Myocyte (in vitro differentiated cells): ENCODE results near the gene CIDEB. TPM values are rescaled to one million over a fixed set of nuclear protein-coding genes. Genes with fewer than 3 reads are reported as not detected.
A peak's percentile ranks its signal among the peaks of the same experiment; 100 is the strongest.
"Not testable (repeated sequence)": the region's sequence is repeated elsewhere in the genome, so short reads cannot be mapped to it uniquely, and the experiment has no call there.

Experiments
- DNase-seq: peaks from one replicate; pipeline ENCODE4 v3.0.0-alpha.2; 2012; ENCODE audit warnings: low read depth
- total RNA-seq: library from RNA; depleted of rRNA; stranded (reverse); fragments of >200 nt; gene quantifications from 2 replicates; pipeline ENCODE4 v1.2.3, GENCODE V29; 2014

The CIDEB gene
- total RNA-seq, 1 donor from 2014 or later = not detected

- DNase-seq = peak; percentile 69
Observed at GRCh38 chr14:24332268-24332993, 24.7 kb upstream of the CIDEB start.

DNA sequence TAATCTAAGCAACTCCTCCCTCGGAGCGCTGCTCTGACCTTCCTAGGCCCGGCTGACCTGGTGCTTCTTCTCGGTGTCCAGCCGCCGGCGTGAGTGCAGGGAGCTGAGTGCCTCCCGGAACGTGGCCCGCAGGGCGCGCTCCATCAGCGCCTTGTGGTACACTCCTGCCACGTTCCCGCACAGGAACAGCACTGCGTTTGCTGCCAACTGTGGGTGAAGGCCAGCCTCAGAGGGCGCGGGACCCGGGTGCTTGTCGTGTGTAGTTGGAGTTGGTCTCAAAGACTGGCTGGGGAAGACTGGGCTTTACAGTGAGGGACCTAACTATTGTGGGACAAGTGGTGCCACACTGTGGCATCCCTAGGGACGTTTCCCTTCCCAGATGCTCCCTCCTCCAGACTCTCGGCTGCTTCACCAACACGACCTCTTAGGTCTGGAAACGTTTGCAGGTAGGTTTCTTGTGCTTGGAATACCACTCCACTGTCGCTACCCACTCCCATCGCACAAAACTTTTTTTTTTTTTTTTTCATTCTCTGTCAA is 24.0 kb upstream of the CIDEB start:
- DNase-seq = no peak

- DNase-seq = no peak
Observed at GRCh38 chr14:24330973-24331674, 23.3 kb upstream of the CIDEB start.

DNA sequence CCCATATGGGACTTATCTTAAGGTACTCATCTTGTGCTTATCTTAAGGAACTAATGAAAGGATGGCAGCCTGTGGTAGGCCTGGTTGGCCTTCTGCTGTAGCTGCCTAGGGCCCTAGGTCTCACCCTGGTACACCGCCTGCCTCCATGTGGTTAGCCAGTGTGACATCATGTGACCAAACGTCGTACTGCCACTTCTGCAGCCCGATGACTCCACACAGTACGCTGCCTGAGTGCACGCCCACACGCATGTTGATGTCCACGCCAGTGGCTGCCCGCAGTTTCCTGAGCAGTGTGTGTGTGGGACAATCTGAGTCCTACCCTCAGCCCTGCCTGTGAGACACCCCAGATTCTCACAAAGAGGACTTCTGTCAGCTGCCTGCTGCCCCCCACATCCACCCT is 22.0 kb upstream of the CIDEB start:
- no peak for DNase-seq

DNA sequence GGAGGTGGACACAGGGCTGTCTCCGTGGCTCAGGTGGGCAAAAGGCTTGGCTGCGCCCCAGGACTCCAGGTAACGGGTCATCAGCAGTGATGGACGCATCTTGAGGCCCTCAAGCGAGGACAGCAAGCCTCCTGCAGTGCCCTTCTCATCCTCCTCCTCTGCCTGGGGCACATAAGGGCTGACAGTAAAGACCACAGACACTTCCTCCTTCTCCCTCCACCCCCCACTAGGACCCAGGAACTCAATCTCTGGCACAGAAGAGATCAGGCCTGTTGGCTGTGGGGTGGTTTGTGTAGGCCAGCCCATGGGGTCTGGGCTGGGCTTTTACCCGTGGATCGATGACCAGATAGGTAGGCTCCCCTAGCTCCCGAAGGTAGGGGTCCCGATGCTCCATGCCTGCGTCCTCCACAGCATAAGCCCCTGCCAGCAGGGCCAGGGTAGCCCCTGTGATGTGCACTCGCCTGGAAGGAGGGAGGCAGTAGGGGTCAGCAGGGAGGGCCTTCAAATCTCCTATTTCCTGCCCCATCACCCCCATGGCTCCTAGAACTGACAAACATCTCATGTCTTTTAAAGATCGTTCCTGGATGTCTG is 21.4 kb upstream of the CIDEB start:
- no peak for DNase-seq

- DNase-seq = not testable (repeated sequence)
Observed at GRCh38 chr14:24327914-24328313, 20.1 kb upstream of the CIDEB start.

GRCh38 chr14:24327303-24327702 is 19.5 kb upstream of the CIDEB start:
- DNase-seq = no peak

GRCh38 chr14:24325963-24326362 is 18.2 kb upstream of the CIDEB start:
- DNase-seq = no peak

DNA sequence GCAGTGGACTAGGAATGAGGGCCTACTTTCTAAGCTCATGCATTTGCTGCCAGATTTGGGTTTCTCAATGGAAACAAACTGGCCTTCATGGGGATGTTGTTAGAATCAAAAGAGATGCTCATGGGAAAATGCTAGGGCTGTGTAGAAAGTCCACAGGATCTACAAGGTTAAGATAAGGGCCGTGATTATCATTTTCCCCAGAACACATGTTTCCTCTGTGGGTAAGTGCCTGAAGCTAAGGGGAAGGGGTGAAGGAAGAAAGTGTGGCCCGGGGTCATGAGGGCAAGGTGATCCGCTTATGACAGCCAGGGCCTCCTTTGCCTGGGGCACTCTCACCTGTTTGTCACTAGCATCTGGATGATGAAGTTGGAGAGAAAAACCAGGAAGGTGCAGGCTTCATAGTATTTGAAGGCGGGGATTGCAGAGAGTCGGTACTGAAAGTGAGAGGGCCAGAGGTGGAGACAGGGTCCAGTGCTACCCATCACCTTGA is 17.3 kb upstream of the CIDEB start:
- DNase-seq = no peak

DNA sequence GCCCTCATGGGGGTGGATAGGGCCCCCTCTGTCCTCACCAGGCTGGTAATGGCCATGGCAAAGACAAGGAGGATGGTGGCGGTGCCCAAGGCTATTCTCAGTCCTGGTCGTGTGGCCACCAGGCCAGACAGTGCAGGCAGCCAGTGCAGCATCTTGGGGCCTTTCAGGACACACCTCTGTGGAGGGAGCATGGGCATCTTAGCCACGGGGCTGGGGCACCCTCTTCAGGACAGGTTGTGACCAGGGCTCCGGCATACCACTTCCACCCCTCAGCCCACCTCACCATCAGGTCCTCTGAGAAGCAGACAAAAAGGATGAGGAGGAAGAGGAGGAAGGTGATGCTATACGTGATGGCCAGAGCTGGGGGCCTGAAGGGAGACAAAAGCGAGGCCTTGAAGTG is 16.2 kb upstream of the CIDEB start:
- no peak for DNase-seq

DNA sequence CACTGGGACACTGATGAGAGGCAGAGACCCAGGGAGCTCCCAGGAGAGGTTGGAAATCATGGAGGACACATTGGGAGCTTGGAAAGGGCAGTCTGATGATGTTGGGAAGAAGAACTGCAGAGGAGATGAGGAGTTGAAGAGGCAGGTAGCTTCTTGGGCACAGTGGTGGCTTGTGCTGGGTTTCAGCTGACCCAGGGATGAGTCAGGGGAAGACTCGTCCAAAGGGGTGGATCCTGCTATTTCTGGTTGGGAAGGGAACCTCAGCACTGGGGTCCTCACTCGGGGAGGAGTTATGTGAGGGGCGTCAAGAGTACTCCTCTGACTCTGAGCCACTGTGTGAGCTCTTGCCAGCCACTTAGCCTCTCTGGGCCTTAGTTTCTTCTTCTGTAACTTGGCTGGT is 15.6 kb upstream of the CIDEB start:
- no peak for DNase-seq

GRCh38 chr14:24322672-24323071 is 14.9 kb upstream of the CIDEB start:
- no peak for DNase-seq

DNA sequence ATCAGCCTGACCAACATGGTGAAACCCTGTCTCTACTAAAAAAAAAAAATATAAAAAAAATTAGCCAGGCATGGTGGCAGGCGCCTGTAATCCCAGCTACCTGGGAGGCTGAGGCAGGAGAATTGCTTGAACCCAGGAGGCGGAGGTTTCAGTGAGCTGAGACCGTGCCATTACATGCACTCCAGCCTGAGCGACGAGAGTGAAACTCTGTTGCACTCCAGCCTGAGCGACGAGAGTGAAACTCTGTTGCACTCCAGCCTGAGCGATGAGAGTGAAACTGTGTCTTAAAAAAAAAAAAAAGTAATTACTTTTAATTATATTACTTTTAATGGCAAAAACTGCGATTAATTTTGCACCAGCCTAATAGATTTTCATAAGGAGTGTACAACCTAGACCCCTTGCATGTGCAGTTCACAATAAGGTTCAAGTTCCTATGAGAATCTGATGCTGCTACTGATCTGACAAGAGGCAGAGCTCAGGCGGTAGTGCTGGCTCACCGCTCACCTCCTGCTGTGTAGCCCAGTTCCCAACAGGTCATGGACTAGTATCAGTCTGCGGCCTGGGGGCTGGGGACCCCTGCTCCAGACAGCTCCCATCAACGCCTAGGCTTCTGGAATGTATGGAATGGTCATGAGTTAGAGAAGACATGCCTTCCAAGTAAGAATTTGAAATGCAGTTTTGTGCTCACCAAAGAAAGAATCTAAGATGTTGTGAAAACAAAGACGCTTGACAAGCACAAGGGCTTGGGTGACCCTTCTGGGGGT is 13.6 kb upstream of the CIDEB start:
- DNase-seq = no peak

DNA sequence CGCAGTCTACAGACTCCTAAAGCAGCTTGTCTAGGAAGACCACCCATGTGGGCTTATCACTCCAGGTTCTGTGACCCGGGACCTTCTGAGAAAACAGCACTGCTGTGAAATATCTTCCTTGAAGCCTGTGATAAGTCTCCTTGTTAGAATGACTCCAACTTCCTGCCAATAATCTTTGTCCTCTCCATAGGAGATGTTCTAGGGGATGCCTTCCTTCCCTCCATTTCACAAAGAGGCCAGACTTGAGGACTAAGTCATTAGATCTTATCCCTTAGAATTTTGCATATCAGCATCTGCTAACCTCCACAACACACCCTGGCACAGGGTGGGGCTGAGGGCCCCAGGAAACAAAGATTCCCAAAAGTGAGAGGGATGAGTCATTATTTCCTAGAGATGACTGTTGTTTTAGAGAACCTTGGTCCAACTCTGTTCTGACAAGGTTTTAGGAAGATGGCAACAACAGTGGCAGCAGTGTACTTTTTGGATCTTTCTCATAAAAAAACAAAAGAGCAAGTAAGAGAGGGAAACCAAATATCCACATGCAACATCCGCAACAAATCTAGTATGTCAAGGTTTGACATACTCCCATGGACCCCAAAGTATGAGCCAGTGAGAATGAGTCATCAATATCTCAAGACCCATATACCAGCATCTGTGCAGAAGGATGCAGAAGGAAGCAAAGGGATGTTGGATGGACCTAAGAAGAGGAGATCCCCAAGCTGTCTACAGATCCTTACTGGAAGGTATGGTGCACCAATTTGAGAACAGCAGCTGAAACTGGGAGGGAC is 9.6 kb upstream of the CIDEB start:
- DNase-seq = peak; percentile 24

DNA sequence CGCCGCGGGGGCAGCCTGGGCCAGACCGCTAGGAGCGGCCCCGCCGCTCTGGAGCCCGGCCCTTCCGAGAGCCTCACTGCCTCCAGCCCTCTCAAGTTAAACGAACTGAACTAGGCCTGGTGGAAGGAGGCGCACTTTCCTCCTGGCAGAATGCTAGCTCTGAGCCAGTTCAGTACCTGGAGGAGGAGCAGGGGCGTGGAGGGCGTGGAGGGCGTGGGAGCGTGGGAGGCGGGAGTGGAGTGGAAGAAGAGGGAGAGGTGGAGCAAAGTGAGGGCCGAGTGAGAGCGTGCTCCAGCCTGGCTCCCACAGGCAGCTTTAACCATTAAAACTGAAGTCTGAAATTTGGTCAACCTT is 8.8 kb upstream of the CIDEB start:
- DNase-seq = no peak

DNA sequence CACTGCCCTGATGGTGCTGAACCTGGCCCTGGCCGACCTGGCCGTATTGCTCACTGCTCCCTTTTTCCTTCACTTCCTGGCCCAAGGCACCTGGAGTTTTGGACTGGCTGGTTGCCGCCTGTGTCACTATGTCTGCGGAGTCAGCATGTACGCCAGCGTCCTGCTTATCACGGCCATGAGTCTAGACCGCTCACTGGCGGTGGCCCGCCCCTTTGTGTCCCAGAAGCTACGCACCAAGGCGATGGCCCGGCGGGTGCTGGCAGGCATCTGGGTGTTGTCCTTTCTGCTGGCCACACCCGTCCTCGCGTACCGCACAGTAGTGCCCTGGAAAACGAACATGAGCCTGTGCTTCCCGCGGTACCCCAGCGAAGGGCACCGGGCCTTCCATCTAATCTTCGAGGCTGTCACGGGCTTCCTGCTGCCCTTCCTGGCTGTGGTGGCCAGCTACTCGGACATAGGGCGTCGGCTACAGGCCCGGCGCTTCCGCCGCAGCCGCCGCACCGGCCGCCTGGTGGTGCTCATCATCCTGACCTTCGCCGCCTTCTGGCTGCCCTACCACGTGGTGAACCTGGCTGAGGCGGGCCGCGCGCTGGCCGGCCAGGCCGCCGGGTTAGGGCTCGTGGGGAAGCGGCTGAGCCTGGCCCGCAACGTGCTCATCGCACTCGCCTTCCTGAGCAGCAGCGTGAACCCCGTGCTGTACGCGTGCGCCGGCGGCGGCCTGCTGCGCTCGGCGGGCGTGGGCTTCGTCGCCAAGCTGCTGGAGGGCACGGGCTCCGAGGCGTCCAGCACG is 8.2 kb upstream of the CIDEB start:
- DNase-seq = no peak

- no peak for DNase-seq
Observed at GRCh38 chr14:24315243-24315806, 7.5 kb upstream of the CIDEB start.

DNA sequence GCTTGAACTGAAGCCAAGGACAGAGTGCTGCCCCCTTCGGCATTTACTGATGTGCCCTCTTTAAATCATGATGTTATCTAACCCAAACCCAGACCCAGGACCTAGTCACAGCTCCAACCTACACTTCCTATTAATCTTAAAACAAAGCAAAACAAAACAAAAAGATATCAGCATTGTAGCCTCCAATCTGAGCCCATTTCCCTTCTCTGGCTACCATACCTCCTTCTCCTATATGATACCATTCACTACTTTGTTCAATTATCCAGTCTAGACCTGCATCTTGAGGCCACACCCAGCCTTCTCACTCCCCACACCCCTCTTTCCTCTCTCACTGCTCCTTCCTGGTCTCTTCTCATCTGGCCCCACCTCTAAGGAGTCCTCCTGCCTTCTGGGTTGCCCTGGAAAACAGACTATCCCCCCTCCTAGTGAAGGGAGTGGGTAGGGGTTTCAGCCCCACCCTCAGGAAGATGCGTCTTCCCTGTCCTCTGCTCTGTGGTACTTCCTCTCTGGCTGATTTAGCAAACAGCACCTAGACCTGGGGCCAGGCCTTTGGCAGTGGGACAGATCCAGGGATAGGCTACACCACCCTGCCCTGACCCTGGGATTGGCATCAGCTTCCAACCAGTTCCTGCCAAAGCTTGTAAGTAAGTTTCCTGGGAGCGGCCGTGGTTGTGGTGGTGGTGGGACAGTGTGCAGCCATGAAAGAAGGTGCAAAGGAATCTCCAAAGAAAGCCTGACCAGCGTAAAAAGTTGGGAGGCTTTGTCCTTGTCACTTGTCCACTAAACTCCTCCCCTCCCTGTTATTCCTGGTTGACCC is 6.8 kb upstream of the CIDEB start:
- DNase-seq = peak; percentile 21

GRCh38 chr14:24313913-24314312 is 6.1 kb upstream of the CIDEB start:
- DNase-seq = no peak
